MCF 10A (cell line): ENCODE results near the gene KRT7. TPM values are rescaled to one million over a fixed set of nuclear protein-coding genes. Genes with fewer than 3 reads are reported as not detected.

Experiments used
- BruUV-seq: library from RNA; stranded (reverse); fragments of 400-500 nt; replicated peaks from 2 replicates; lab custom pipeline; 2021; lab: Mats Ljungman, UMichigan
- CTCF ChIA-PET: fragments of 300-600 bp; sonication (Branson Sonifier 250); formaldehyde crosslinking; extraction: SDS; loops from one replicate; lab custom pipeline; 2021; ENCODE audit warnings: antibody characterized with exemption, inconsistent platforms; lab: Yijun Ruan, JAX
- POLR2A ChIA-PET: fragments of 300-600, 350-650 bp; sonication (Branson Sonifier 250); formaldehyde crosslinking; extraction: SDS; loops from one replicate; lab custom pipeline; 2020; ENCODE audit warnings: antibody characterized with exemption, inconsistent platforms; lab: Yijun Ruan, JAX
- DNase-seq: peaks from one replicate; pipeline ENCODE4 v3.0.0-alpha.2; 2018; ENCODE audit not compliant: unreplicated experiment
- H3K27ac Mint-ChIP-seq: one replicate; pipeline ENCODE4 v1.8.0; 2022; ENCODE audit warnings: mild to moderate bottlenecking, low read depth, mixed read lengths; ENCODE audit not compliant: unreplicated experiment
- H3K27me3 Mint-ChIP-seq: one replicate; pipeline ENCODE4 v1.8.0; 2022; ENCODE audit warnings: mixed read lengths; ENCODE audit not compliant: insufficient read depth, unreplicated experiment
- H3K36me3 Mint-ChIP-seq: one replicate; pipeline ENCODE4 v1.8.0; 2022; ENCODE audit warnings: mild to moderate bottlenecking, moderate library complexity, mixed read lengths; ENCODE audit not compliant: insufficient read depth, unreplicated experiment
- H3K4me1 Mint-ChIP-seq: one replicate; pipeline ENCODE4 v1.8.0; 2022; ENCODE audit warnings: mixed read lengths; ENCODE audit not compliant: insufficient read depth, unreplicated experiment
- H3K4me3 Mint-ChIP-seq: one replicate; pipeline ENCODE4 v1.8.0; 2022; ENCODE audit warnings: mild to moderate bottlenecking, moderate library complexity, mixed read lengths; ENCODE audit not compliant: unreplicated experiment
- H3K9me3 Mint-ChIP-seq: one replicate; pipeline ENCODE4 v1.8.0; 2022; ENCODE audit warnings: mixed read lengths; ENCODE audit not compliant: unreplicated experiment
- CTCF ChIP-seq: fragments of 200-600 bp; IDR thresholded peaks from one replicate; pipeline ENCODE4 v1.8.0; 2022; ENCODE audit warnings: antibody characterized with exemption, mild to moderate bottlenecking; ENCODE audit not compliant: unreplicated experiment
- intact Hi-C: fragments of 100-400 bp; cut with micrococcal nuclease; formaldehyde crosslinking; loops from 2 replicates; pipeline ENCODE4 v1.14.1; 2022
- total RNA-seq: library from RNA; stranded (reverse); gene quantifications from 2 replicates; pipeline ENCODE4 v1.2.3, GENCODE V29; 2022

Gene KRT7
- total RNA-seq, 1 experiment from 2014 or later, result 3,360 TPM

- peaks cover 26% of the 10 kb centered on the region for H3K4me1 Mint-ChIP-seq
- ChIA-PET POLR2A (interaction anchor here (1.5 kb wide), 1 partner anchor 10 kb away, joined by 5 read pairs; no protein-coding TSS in a partner anchor), CTCF (no interaction called here)
- no peaks in the 10 kb centered on the region for H3K9me3 Mint-ChIP-seq
- H3K27me3 Mint-ChIP-seq, result no peaks in the 10 kb centered on the region
- intact Hi-C loops, result no loop called here
- H3K36me3 Mint-ChIP-seq, result peaks cover 13% of the 10 kb centered on the region
- no peak within 1 kb of the TSS for H3K4me3 Mint-ChIP-seq
- TF ChIP-seq CTCF, result no peak
- DNase-seq, result no peak
- no peak within 1 kb of the TSS for H3K27ac Mint-ChIP-seq
- BruUV-seq, result no TSS peak
Observed at GRCh38 chr12:52291267-52291935, 58.4 kb downstream of the KRT7 start, which contains the start of gene KRT81. Gene KRT81 (minus strand): TSS chr12:52291534. CDS start chr12:52291465, 69 bp downstream.

GRCh38 chr12:52293926-52294325, 60.9 kb downstream of the KRT7 start:
- no peak overlapping the region for H3K27ac Mint-ChIP-seq
- POLR2A ChIA-PET, result interaction anchor here (1.7 to 2.5 kb wide), 3 partner anchors 9 to 18 kb away, joined by 4 to 18 read pairs (median 6); no protein-coding TSS in a partner anchor
- TF ChIP-seq CTCF, result no peak
- CTCF ChIA-PET, result interaction anchor here (0.6 to 2.5 kb wide), 3 partner anchors 14 to 68 kb away, joined by 3 to 9 read pairs (median 3); no protein-coding TSS in a partner anchor
- H3K27me3 Mint-ChIP-seq, result no peaks in the 10 kb centered on the region
- H3K9me3 Mint-ChIP-seq, result no peaks in the 10 kb centered on the region
- H3K4me1 Mint-ChIP-seq, result peaks cover 7% of the 10 kb centered on the region
- BruUV-seq, result no TSS peak
- H3K36me3 Mint-ChIP-seq, result no peaks in the 10 kb centered on the region
- no peak overlapping the region for H3K4me3 Mint-ChIP-seq
- intact Hi-C loops, result no loop called here
- no peak for DNase-seq

GRCh38 chr12:52294803-52295202, 61.8 kb downstream of the KRT7 start:
- ChIA-PET CTCF (interaction anchor here (0.8 to 2.5 kb wide), 3 partner anchors 15 to 69 kb away, joined by 3 to 9 read pairs (median 3); no protein-coding TSS in a partner anchor), POLR2A (interaction anchor here (1.7 to 2.5 kb wide), 2 partner anchors 10 to 14 kb away, joined by 6 to 18 read pairs; no protein-coding TSS in a partner anchor)
- peaks cover 7% of the 10 kb centered on the region for H3K4me1 Mint-ChIP-seq
- no peak for DNase-seq
- no TSS peak for BruUV-seq
- no peaks in the 10 kb centered on the region for H3K27me3 Mint-ChIP-seq
- no peaks in the 10 kb centered on the region for H3K9me3 Mint-ChIP-seq
- intact Hi-C loops, result no loop called here
- H3K4me3 Mint-ChIP-seq, result no peak overlapping the region
- H3K27ac Mint-ChIP-seq, result no peak overlapping the region
- no peak for TF ChIP-seq CTCF
- no peaks in the 10 kb centered on the region for H3K36me3 Mint-ChIP-seq

GRCh38 chr12:52295663-52296062, 62.6 kb downstream of the KRT7 start:
- Mint-ChIP-seq H3K4me1 (peaks cover 7% of the 10 kb centered on the region), H3K27ac (no peak overlapping the region), H3K9me3 (no peaks in the 10 kb centered on the region), H3K4me3 (no peak overlapping the region), H3K27me3 (no peaks in the 10 kb centered on the region), H3K36me3 (no peaks in the 10 kb centered on the region)
- no peak for TF ChIP-seq CTCF
- ChIA-PET POLR2A (interaction anchor here (0.7 to 2.5 kb wide), 2 partner anchors 15 to 155 kb away, joined by 3 to 18 read pairs; no protein-coding TSS in a partner anchor), CTCF (interaction anchor here (0.9 kb wide), 1 partner anchor 9 kb away, joined by 4 read pairs; no protein-coding TSS in a partner anchor)
- no TSS peak for BruUV-seq
- intact Hi-C loops, result no loop called here
- no peak for DNase-seq
